GM19238 (cell line): Measurements from ENCODE around the gene TSPOAP1.

Experiments
- DNase-seq: peaks from one replicate; pipeline ENCODE4 v3.0.0; 2011; ENCODE audit warnings: low spot score; ENCODE audit not compliant: insufficient read length

The TSPOAP1 gene

GRCh38 chr17:58277802-58278595 is 50.6 kb downstream of the TSPOAP1 start:
- no peak for DNase-seq

- no peak for DNase-seq
Measured at GRCh38 chr17:58277107-58277801, 51.3 kb downstream of the TSPOAP1 start.

GRCh38 chr17:58276423-58276822 is 52.2 kb downstream of the TSPOAP1 start:
- DNase-seq = no peak

- DNase-seq = no peak
Measured at GRCh38 chr17:58275417-58275816, 53.2 kb downstream of the TSPOAP1 start.

GRCh38 chr17:58273453-58274104 is 55.0 kb downstream of the TSPOAP1 start:
- DNase-seq = no peak

- DNase-seq = no peak
Measured at GRCh38 chr17:58272367-58273280, 56.0 kb downstream of the TSPOAP1 start.

GRCh38 chr17:58271216-58271931 is 57.2 kb downstream of the TSPOAP1 start:
- DNase-seq = no peak

- no peak for DNase-seq
Measured at GRCh38 chr17:58270476-58271215, 57.9 kb downstream of the TSPOAP1 start.

GRCh38 chr17:58269557-58270291 is 58.9 kb downstream of the TSPOAP1 start:
- DNase-seq = no peak

- DNase-seq = no peak
Measured at GRCh38 chr17:58268774-58269556, 59.6 kb downstream of the TSPOAP1 start.

GRCh38 chr17:58268326-58268725 is 60.3 kb downstream of the TSPOAP1 start:
- no peak for DNase-seq

GRCh38 chr17:58267347-58268324 is 61.0 kb downstream of the TSPOAP1 start:
- no peak for DNase-seq

GRCh38 chr17:58265902-58266875 is 62.4 kb downstream of the TSPOAP1 start:
- no peak for DNase-seq

GRCh38 chr17:58265271-58265670 is 63.3 kb downstream of the TSPOAP1 start:
- DNase-seq = no peak

- no peak for DNase-seq
Measured at GRCh38 chr17:58264407-58265103, 64.0 kb downstream of the TSPOAP1 start.
